HL-60 (cell line): ENCODE measurements around the gene TMEM190.

Experiments
- CTCF ChIP-seq: IDR thresholded peaks from one replicate; pipeline ENCODE4 v1.5.1; 2011; ENCODE audit warnings: low read length, control low read depth, inconsistent platforms; ENCODE audit not compliant: insufficient read depth
- GABPA ChIP-seq: IDR thresholded peaks from 2 replicates; pipeline ENCODE4 v1.6.1; 2012; ENCODE audit warnings: low read depth
- POLR2AphosphoS5 ChIP-seq: IDR thresholded peaks from 2 replicates; pipeline ENCODE4 v1.6.1; 2012; ENCODE audit warnings: low read depth
- REST ChIP-seq: IDR thresholded peaks from 2 replicates; pipeline ENCODE4 v1.6.1; 2012; ENCODE audit warnings: low read depth; ENCODE audit not compliant: insufficient replicate concordance

GRCh38 chr19:55384131-55384919 lies 7.7 kb downstream of the TMEM190 start, which contains the start of gene TMEM238:
- TF ChIP-seq CTCF (no peak), GABPA (no peak), REST (no peak), POLR2AphosphoS5 (peak; percentile 31; the same call in 1 of the 2 replicates)
